ENCODE measurements around the gene CTF1.
"Not testable (repeated sequence)": the region's sequence is repeated elsewhere in the genome, so short reads cannot be mapped to it uniquely, and the experiment has no call there.

CTF1 gene

GRCh38 chr16:30896261-30896888 lies at the start of gene CTF1:
CTF1 (plus strand) TSS chr16:30896614; CDS start chr16:30896644, 30 bp downstream.
- DNase-seq: no peak

GRCh38 chr16:30846649-30847402 lies 49.6 kb upstream of the CTF1 start:
- DNase-seq: no peak

GRCh38 chr16:30850246-30850645 lies 46.2 kb upstream of the CTF1 start:
- no peak for DNase-seq

- DNase-seq: no peak
Observed at GRCh38 chr16:30853758-30854157, 42.7 kb upstream of the CTF1 start.

- no peak for DNase-seq
Observed at GRCh38 chr16:30858111-30858495, 38.3 kb upstream of the CTF1 start.

GRCh38 chr16:30858829-30859423 lies 37.5 kb upstream of the CTF1 start:
- no peak for DNase-seq

- DNase-seq: not testable (repeated sequence)
Observed at GRCh38 chr16:30860729-30861128, 35.7 kb upstream of the CTF1 start.

GRCh38 chr16:30863178-30863577 lies 33.2 kb upstream of the CTF1 start:
- DNase-seq: not testable (repeated sequence)

GRCh38 chr16:30866031-30866430 lies 30.4 kb upstream of the CTF1 start:
- no peak for DNase-seq

- DNase-seq: no peak
Observed at GRCh38 chr16:30867747-30868146, 28.7 kb upstream of the CTF1 start.

- no peak for DNase-seq
Observed at GRCh38 chr16:30870904-30871303, 25.5 kb upstream of the CTF1 start.

- DNase-seq: no peak
Observed at GRCh38 chr16:30874244-30874820, 22.1 kb upstream of the CTF1 start.

GRCh38 chr16:30874821-30875717 lies 21.3 kb upstream of the CTF1 start:
- DNase-seq: peak; percentile 54

- DNase-seq: no peak
Observed at GRCh38 chr16:30875871-30876801, 20.3 kb upstream of the CTF1 start.

GRCh38 chr16:30876867-30877266 lies 19.5 kb upstream of the CTF1 start:
- DNase-seq: no peak

GRCh38 chr16:30882429-30883310 lies 13.7 kb upstream of the CTF1 start:
- DNase-seq: no peak

GRCh38 chr16:30884760-30885159 lies 11.7 kb upstream of the CTF1 start:
- no peak for DNase-seq

- DNase-seq: no peak
Observed at GRCh38 chr16:30885196-30885595, 11.2 kb upstream of the CTF1 start.

- DNase-seq: no peak
Observed at GRCh38 chr16:30886145-30886544, 10.3 kb upstream of the CTF1 start.

GRCh38 chr16:30887927-30888326 lies 8.5 kb upstream of the CTF1 start:
- no peak for DNase-seq

Measured in NCI-H1417 treated with DMSO at 0.1 percent for 48 hours (cell line).